HG03565 (cell line): ENCODE data around the gene ZNF77.
"Not testable (repeated sequence)": the region's sequence is repeated elsewhere in the genome, so short reads cannot be mapped to it uniquely, and the experiment has no call there.

Experiments
- ATAC-seq: cut with Tn5 transposase; IDR thresholded peaks from one replicate; pipeline ENCODE4 v1.9.1; 2021; ENCODE audit warnings: mild to moderate bottlenecking, moderate library complexity; ENCODE audit not compliant: unreplicated experiment

The ZNF77 gene

DNA sequence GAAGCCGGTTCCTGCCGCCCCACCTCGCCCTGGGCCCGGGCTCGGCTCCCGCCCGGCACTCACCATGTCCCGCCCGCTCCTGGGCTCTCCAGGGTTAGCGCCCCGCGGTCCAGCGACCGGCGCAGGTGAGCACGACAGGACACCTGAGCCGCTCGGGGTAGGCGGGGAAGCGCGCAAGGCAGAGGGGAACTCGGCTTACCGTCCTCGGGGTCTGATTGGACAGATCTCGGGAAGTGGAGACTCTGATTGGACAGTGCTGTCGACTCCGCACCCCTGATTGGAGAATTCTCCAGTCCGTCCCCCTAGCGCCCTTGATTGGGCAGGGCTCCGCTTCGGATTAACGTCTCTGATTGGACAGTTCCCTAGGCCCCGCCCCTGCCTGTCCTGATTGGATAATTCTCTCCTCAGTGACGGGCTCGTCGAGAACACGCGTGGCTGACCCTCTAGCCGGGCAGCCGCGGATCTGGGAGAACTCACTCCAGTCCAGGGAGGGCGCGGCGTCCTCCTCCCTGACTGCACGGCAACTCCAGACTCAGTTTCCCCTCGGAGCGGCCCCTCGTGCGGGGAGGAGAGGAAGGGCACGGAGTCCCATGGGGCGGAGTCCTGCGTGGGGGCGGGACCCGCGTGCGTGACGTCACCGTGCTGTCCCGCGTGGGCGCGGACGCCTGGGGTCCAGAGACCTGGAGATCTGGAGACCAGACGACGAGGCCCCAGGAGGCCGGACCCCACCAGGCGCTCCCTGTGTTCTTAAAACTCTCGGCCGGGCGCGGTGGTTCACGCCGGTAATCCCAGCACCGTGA lies at the start of gene ZNF77:
Gene ZNF77 (minus strand): TSS at position 197 of the 800 bp plus-strand sequence. CDS start 131 bp downstream, at position 66.
- peak; percentile 89 for ATAC-seq

DNA sequence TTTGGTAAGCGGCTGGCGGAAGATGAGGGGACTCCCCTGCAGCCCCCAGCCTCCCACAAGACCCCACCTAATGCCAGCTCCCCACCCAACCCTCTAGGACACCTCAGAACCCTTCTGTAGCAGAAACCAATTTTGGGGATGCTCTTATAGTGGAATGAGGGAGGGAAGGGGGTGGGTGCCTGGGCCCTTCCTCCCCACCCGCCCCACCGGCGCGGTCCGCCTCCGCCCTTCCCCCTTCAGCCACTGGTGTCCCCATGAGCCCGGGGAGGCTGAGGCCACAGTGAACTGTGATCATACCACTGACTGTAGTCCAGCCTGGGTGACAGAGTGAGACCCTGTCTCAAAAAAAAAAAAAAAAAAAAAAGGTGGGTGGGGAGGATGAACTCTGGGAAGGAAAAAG lies 48.8 kb upstream of the ZNF77 start:
- no peak for ATAC-seq

DNA sequence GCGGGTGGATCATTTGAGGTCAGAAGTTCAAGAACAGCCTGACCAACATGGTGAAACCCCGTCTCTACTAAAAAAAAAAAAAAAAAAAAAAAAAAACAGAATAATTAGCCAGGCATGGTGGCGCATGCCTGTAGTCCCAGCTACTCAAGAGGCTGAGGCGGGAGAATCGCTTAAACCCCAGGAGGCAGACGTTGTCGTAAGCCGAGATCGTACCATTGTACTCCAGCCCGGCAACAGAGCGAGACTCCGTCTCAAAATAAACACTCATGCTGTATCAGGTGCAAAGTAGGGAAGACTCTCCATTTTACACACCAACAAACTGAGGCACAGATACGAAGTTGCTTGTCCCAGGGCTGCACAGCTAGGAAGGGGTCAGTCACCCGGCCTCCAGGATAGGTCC lies 48.2 kb upstream of the ZNF77 start:
- no peak for ATAC-seq

DNA sequence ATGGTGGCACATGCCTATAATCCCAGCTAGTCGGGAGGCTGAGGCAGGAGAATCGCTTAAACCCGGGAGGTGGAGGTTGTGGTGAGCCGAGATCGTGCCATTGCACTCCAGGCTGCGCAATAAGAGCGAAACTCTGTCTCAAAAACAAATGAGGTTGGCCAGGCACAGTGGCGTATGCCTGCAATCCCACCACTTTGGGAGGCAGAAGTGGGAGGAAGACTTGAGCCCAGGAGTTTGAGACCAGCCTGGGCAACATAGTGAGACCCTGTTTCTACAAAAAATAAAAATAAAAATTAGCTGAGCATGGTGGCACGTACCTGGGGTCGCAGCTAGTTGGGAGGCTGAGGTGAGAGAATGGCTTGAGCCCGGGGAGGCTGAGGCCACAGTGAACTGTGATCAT lies 47.6 kb upstream of the ZNF77 start:
- not testable (repeated sequence) for ATAC-seq

DNA sequence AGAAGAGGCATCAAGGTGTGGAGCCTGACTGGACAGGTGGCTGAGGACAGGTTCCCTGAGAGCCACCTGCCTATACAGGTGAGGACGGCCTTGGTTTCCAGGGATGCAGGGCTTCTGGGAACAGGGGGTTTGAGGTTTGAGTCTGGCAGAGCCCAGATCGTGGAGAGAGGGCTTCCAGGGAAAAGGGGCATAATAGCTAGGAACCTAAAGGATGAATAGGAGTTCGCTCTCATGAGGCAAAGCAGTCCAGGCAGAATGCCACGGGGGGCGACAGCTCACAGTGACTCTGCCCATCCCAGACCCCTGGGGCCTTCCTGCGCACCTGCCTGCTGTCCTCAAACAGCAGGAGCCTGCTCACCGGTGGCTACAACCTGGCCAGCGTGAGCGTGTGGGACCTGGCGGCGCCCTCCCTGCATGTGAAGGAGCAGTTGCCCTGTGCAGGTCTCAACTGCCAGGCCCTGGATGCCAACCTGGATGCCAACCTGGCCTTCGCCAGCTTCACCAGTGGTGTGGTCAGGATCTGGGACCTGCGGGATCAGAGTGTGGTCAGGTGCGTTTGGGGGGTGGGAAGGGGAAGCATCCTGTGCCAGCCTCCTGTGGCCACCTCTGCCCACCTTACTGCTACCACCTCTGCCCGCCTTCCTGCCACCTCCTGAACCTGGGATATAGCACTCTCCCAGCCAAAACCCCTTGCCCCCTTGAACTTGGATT lies 44.6 kb upstream of the ZNF77 start:
- ATAC-seq = no peak

DNA sequence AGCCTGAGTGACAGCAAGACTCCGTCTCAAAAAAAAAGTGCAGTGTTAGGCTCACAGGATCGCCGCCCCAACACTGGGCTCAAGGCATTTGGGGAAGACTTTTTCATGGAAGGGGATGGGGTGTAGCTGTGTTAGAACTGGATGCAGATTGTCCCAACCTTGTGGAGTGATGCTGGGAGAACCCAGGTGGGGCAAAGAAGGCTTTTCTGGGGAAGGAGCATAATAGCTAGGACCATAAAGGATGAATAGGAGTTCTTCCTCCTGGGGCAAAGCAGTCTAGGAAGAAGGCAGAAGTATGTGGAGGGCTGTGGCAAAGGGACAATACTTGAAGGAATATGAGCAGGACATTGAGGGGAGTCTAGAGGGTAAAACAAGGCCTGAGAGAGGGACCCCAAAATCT lies 43.8 kb upstream of the ZNF77 start:
- ATAC-seq = no peak

DNA sequence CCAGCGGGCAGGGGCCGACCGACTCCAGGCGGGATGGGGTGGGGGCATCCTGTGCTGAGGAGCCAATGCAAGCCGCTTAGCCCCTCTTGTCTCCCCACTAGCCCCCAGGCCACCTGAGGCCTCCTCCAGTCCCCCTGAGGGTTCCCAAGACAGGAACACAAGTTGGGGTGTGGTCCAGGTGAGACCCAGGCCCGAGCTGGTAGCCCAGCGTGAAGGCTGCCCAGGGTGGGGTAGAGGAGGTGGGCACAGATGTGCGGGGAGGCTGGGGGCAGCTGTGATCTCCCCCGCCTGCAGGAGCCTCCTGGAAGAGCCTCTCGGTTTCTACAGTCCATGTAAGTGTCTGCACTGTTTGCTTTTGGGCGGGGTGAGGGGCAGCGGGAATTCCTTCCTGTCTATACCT lies 43.0 kb upstream of the ZNF77 start:
- no peak for ATAC-seq

DNA sequence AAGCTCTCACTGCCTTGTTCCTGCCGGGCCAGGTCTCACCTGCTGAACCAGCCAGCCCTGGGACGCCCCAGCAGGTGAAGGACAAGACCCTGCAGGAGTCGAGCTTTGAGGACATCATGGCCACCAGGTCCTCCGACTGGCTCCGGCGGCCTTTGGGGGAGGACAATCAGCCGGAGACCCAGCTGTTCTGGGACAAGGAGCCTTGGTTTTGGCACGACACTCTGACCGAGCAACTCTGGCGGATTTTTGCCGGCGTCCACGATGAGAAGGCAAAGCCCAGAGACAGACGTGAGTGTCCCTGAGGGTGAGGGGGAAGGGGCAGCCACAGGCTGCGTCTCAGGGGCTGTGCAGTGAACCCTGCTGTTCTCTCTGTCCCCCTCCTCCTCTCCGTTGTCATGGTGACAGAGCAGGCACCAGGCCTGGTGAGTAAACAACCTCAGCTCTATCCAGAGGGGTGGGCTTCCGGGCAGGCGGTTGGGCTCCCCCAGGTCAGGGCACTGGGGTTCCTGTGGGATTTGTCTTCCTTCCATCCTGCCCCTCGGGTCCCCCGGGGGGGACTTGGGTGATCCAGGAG lies 42.3 kb upstream of the ZNF77 start:
- ATAC-seq = no peak

DNA sequence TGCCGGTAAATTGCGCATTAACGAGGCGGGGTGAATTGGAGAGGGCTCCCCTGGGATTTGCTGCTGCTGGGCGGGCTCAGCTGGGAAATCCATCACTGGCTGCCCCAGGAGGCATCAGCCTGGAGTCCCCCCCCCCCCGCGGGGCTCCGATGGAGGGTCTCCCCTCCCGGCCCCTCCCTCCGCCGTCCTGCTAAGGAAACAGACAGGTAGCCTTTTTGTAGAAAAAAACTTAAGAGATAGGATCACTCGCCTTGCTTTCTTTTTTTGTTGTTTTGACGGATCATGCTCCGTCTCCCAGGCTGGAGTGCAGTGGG lies 39.4 kb upstream of the ZNF77 start:
- no peak for ATAC-seq

DNA sequence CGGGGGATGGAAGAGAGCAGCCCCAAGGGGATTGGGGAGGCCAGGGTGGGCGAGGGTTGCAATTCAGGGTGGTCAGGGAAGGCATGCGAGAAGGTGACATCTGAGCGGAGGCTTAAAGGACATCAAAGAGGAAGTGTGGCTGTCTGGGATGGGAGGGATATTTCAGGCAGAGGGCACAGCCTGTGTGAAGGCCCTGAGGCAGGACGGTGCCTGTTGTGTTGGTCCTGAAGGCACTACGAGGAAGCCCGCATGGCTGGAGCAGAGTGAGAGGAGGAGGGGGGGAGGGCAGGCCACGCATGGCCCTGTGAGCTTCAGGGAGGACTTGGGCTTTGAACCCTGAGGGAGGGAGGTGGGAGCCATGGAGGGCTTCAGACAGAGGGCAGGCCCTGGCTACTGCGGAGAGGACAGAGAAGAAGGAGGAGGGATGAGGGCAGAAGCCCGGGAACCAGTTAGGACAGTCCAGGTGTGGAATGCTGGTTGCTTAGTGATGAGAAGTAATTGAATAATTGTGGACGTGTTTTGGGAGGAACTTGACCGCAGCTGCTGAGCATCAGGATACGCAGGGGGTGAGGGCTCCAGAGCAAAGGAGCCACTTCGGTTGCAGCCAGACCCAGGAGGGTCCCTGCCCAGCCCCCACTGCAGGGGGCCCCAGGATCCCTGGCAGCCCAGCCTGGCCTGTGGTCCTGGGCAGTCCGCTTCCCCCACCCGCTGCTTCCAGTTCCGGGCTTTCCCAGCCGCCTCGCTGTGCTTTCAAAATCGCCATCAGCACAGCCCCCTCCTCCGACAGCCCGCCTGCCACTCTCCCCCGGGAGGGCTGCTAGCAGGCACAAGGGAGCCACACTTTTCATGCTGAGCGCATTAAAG lies 38.8 kb upstream of the ZNF77 start:
- no peak for ATAC-seq

DNA sequence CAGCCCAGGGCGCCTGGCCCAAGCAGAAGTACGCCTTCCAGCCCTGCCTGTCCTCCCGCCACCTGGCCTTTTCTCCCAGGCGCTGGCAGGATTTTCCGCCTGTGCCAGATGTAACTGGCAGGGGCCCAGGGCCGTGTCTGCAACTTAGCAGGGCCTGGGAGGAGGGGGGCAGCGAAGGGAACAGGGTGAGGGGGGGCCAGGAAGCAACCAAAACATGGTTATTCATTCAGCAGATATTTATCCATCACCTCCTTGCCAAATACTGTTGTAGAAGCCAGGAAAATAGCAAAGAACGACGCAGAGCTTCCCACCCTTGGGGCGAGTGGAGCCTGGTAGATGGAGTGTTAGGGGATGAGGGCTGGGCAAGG lies 38.2 kb upstream of the ZNF77 start:
- no peak for ATAC-seq

DNA sequence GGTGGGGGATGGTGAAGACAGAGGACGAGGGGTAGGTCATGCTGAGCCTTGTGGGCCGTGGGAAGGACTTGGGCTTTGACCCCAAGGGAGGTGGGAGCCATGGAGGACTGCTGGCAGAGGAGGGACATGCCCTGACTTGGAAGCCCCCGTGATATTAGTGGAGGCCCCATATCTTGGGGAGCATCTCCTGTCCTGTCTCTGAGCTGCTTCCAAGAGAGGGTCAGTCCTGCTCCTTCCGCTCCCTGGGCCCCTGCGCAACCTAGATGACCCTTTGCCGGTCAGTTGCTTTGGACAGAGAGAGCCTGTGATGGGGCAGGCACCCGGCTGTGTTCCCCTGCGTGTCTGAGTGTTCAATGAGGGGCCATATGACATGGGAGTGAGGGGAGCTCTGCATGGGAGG lies 37.8 kb upstream of the ZNF77 start:
- ATAC-seq = no peak

DNA sequence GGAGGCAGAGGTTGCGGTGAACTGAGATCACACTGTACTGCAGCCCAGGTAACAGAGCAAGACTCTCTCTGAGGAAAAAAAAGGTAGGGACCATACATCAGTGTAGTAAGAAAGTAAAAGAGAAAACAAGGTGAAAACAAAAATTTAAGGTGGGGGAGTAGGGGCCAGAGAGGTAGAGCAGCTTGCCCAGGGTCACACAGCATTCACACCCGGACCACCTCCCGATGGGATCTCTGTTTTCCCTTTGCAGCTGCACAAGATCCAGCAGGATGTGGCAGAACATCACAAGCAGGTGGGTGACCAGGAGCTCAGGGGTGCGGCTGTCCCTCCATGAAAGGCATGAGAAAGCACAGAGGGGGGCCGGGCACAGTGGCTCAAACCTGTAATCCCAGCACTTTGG lies 37.1 kb upstream of the ZNF77 start:
- ATAC-seq = no peak

DNA sequence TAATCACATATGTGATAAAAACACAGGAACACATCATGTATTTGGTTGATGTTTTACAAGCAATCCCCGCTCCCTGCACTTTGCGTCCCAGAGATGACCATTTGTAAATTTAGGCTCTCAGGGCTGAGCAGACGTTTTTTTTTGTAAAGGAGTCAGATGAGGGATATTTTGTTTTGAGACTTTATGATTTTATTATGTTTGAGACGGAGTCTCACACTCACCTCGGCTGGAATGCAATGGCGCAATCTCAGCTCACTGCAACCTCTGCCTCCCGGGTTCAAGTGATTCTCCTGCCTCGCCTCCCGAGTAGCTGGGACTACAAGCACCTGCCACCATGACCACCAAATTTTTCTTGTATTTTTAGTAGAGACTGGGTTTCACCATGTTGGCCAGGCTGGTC lies 34.0 kb upstream of the ZNF77 start:
- ATAC-seq = no peak

DNA sequence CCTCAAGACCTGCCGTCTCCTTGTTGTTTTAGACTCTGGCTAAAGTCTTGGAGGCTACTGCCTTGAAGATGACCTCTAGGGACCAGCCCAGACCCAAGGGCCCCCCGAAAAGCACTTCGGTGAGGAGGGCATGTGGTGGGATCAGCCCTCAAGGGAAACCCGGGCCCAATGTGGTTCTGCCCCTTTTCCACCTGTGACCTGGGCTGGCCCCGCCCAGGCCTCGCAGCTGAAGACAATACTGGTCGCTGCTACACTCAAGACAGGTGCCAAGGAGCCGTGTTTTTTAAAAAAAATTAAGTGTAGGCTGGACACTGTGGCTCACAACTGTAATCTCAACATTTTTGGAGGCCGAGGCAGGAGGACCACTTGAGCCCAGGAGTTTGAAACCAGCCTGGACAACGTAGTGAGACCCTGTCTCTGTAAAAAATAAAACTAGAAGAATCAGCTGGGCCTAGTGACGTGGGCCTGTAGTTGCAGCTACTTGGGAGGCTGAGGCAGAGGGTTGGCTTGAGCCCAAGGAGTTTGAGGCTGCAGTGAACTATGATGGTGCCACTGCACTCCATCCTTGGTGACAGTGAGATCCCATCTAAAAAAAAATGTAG lies 33.5 kb upstream of the ZNF77 start:
- no peak for ATAC-seq

DNA sequence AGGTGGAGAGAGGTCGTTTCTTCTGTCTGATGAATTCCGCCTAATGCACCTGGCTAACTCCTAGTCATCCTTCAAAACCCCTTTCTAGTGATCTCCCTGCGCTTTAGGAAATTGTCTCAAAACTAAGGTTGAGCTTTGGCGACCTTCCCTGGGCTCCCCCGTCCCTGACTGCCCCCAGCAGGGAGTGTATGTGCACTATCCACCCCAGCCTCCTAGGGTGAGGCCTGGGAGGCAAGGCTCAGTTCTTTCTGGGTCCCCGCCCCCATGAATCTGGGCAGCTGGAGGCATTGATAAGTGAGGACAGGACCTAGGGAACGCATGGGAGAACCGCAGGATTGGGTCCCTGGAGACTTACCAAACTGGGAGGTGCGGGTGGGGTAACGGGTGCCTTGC lies 33.0 kb upstream of the ZNF77 start:
- ATAC-seq = no peak

DNA sequence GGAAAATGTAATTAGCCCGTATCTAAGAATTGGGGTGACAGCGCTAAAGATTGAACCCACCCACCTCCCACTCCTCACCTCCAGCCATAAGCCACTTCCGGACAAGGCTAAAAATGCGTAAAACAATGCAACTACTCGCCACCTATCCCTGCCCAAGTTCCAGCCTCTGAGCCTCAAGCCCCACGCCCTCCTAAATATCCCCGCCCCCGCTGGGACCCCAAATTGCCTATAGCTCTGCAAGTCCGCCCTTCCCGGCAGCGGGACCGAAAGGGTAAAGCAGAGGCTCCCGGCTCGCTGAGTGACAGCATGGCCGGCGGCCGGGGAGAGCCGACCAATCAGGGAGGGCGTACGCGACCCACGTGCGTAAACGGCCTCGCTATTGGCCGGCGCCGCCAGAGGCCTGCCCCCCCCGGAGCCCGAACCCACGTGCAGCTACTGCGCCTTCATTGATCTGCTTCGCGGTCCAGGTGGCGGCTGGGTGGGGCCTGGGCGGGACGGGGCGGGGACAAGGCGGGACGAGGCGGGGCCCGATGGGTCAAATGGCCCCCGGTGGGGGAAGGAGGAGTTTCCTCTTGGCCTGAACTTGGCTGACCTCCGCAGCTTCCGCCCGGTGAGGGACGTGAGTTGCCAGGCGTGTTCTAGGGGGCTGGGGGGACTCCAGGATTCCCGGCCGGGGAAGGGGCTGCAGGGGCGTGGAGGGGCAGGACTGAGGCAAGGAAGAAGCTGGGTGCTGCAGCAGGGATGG lies 32.4 kb upstream of the ZNF77 start, which contains the start of gene TLE6:
Gene TLE6 (plus strand): TSS at position 564 of the 745 bp plus-strand sequence. CDS start 670 bp downstream, outside the sequence.
- peak; percentile 94 for ATAC-seq

DNA sequence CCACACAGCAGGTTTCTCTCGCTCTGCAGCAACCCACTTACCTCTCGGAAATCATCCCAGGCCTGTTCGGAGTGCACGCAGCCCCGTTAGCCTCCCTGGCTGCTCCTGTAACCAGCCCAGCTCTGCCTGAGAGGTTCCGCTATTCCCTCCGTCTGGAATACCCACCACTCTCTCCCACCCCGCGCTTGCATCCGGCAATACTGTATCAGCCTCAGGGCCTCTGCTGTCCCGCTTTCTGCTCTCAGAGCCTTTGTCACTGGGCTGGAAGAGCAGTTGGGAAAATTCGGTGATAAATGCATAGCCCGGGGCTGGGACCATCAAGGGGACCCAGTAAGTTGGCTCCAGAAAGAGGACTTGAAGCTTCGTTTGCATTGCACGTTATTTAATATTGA lies 31.8 kb upstream of the ZNF77 start:
- ATAC-seq = no peak

DNA sequence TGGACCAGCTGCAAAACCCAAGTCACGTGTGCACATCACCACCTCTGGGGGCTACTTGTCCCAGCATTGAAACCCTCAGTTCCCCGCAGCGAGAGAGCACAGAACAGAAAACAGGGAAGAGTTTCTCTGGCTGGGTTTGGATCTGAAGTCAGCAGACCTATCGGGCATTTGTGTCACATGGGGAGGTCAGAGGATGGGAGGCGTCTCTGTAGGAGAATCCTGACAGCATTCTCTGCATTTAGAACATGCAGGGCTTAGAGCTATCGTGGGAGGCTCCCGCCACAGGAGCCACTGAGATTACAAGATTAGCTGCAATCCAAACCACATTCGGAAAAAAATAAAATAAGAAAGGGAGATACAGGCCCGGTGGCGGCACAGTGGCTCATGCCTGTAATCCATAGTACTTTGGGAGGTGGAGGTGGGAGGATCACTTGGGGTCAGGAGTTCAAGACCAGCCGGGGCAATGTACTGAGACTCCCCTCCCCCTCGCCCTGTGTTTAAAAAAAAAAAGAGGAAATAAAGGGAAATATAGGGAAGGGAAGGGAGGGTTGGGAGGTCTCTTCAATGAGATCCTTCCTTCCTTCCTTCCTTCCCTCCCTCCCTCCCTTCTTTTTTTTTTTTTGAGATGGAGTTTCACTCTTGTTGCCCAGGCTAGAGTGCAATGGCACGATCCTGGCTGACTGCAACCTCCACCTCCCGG lies 29.7 kb upstream of the ZNF77 start:
- no peak for ATAC-seq

DNA sequence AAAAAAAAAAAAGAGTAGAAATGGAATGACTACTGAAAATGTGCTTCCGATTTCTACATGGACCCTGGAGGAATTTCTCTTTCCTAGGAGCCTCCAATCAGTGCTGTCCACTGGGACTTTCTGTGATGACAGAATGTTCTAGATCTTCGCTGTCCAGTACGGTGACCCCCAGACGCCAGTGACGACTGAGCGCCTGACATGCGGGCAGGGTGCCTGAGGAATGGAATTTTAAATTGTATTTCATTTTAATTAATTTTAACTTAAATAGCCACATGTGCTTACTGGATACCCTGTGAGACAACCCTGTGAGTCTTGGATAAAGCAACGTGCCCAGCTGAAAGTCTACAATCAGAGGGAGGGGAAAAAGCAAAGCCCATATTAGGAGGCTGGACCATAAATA lies 28.5 kb upstream of the ZNF77 start:
- ATAC-seq = no peak
